ENCODE data around the gene SPHK1.

DNA sequence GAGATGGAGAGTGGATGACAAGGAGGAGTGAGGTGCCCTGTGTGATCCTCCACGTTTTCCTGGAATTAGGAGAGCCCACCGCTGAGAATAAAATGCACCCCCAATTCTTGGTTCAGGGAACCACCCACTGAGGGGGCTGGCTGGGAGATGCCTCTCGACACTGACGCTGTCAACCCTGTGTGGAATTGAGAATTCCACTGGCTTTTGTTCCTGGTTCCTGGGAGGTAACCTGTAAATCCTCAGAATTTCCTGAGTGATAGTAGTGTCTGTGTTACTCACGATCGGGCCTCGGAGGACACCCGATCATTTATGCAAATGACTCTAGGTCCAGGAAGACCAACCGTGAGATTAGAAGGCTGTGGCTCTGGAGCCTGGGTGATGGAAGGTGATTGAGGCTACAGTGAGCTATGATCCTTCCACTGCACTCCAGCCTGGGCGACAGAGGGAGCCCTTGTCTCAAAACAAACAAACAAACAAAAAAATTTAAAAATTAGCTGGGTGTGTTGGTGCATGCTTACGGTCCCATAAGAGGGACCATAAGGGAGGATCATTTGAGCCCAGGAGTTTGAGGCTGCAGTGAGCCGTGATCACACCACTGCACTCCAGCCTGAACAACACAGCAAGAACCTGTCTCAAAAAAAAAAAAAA lies 19.0 kb upstream of the SPHK1 start:
- TF ChIP-seq CTCF (IDR thresholded peaks at IDR 0.05), result peak in 1 of 6 experiments; percentile 8
- no peak for TF ChIP-seq POLR2A (IDR thresholded peaks at IDR 0.05)

Data from esophagus squamous epithelium (tissue), 4 donors.